Measurements from ENCODE around the gene TMEM128. TPM values are rescaled to one million over a fixed set of nuclear protein-coding genes. Genes with fewer than 3 reads are reported as not detected.
"Not testable (repeated sequence)": the region's sequence is repeated elsewhere in the genome, so short reads cannot be mapped to it uniquely, and the experiment has no call there.

The TMEM128 gene
- polyA plus RNA-seq, 1 donor (not counting 4 experiments of a cell fraction or from before 2014, with no cell fraction given) = 32.7 TPM

- Histone ChIP-seq H3K9me3 (ENCODE audit: control insufficient read depth, low read depth, low read length) (no peaks in the 10 kb centered on the region), H3K27ac (ENCODE audit: control insufficient read depth, insufficient read depth, low read length) (no peak overlapping the region), H3K9me1 (ENCODE audit: control insufficient read depth, extremely low read depth, insufficient read depth, low read length) (no peaks in the 10 kb centered on the region), H3K4me2 (ENCODE audit: control insufficient read depth, extremely low read depth, insufficient read depth, low read depth, low read length) (no peak overlapping the region), H3K4me1 (ENCODE audit: control insufficient read depth, extremely low read depth, insufficient read depth, low read length) (peaks cover 12% of the 10 kb centered on the region), H2AFZ (ENCODE audit: control insufficient read depth, low read length) (no peak overlapping the region), H3K36me3 (ENCODE audit: control insufficient read depth in 2 of 2, extremely low read depth in 1 of 2, insufficient read depth in 2 of 2, low read length in 2 of 2) (no peaks in the 10 kb centered on the region), H4K20me1 (ENCODE audit: control insufficient read depth, extremely low read depth, insufficient read depth, low read length) (no peaks in the 10 kb centered on the region), H3K27me3 (ENCODE audit: control insufficient read depth, extremely low read depth, insufficient read depth, low read length) (no peaks in the 10 kb centered on the region), H3K4me3 (ENCODE audit: control insufficient read depth in 2 of 3, extremely low read depth in 1 of 3, insufficient read depth in 2 of 3, low read depth in 1 of 3, low read length in 3 of 3) (no peak overlapping the region), H3K9ac (ENCODE audit: control insufficient read depth, extremely low read depth, insufficient read depth, low read length) (no peak overlapping the region), H3K79me2 (ENCODE audit: control insufficient read depth, insufficient read depth, low read length) (no peaks in the 10 kb centered on the region)
- DNase-seq (ENCODE audit: low read depth, low spot score) (no peak), FAIRE-seq (no peak)
- dilution Hi-C loops (cut with MboI; ENCODE audit: extremely low pct_ligation_motif_present, low sequenced_read_pairs) = no loop called here
- TF ChIP-seq EZH2 (IDR thresholded peaks at IDR 0.05; ENCODE audit: low read length) = no peak
- no peak for TF ChIP-seq CTCF (optimal IDR thresholded peaks at IDR 0.05 in 1 of 3, IDR thresholded peaks at IDR 0.05 in 1 of 3, conservative IDR thresholded peaks at IDR 0.05 in 1 of 3; ENCODE audit: extremely low read depth in 1 of 3, insufficient read depth in 2 of 3, low read length in 3 of 3)
These were observed 30.9 kb downstream of the TMEM128 start for GRCh38 chr4:4217113-4217512.

- H3K4me3 ChIP-seq (ENCODE audit: control insufficient read depth in 2 of 3, extremely low read depth in 1 of 3, insufficient read depth in 2 of 3, low read depth in 1 of 3, low read length in 3 of 3) = no peak overlapping the region
- H2AFZ ChIP-seq (ENCODE audit: control insufficient read depth, low read length) = no peak overlapping the region
- dilution Hi-C loops (cut with MboI; ENCODE audit: extremely low pct_ligation_motif_present, low sequenced_read_pairs) = no loop called here
- no peaks in the 10 kb centered on the region for H3K79me2 ChIP-seq (ENCODE audit: control insufficient read depth, insufficient read depth, low read length)
- H3K9me3 ChIP-seq (ENCODE audit: control insufficient read depth, low read depth, low read length) = no peaks in the 10 kb centered on the region
- DNase-seq (ENCODE audit: low read depth, low spot score) (peak; percentile 21), FAIRE-seq (peak; percentile 61)
- H3K36me3 ChIP-seq (ENCODE audit: control insufficient read depth in 2 of 2, extremely low read depth in 1 of 2, insufficient read depth in 2 of 2, low read length in 2 of 2) = no peaks in the 10 kb centered on the region
- H4K20me1 ChIP-seq (ENCODE audit: control insufficient read depth, extremely low read depth, insufficient read depth, low read length) = no peaks in the 10 kb centered on the region
- peaks cover 12% of the 10 kb centered on the region for H3K4me1 ChIP-seq (ENCODE audit: control insufficient read depth, extremely low read depth, insufficient read depth, low read length)
- no peak for TF ChIP-seq CTCF (optimal IDR thresholded peaks at IDR 0.05 in 1 of 3, IDR thresholded peaks at IDR 0.05 in 1 of 3, conservative IDR thresholded peaks at IDR 0.05 in 1 of 3; ENCODE audit: extremely low read depth in 1 of 3, insufficient read depth in 2 of 3, low read length in 3 of 3)
- TF ChIP-seq EZH2 (IDR thresholded peaks at IDR 0.05; ENCODE audit: low read length) = no peak
- H3K27ac ChIP-seq (ENCODE audit: control insufficient read depth, insufficient read depth, low read length) = no peak overlapping the region
- no peak overlapping the region for H3K4me2 ChIP-seq (ENCODE audit: control insufficient read depth, extremely low read depth, insufficient read depth, low read depth, low read length)
- no peaks in the 10 kb centered on the region for H3K27me3 ChIP-seq (ENCODE audit: control insufficient read depth, extremely low read depth, insufficient read depth, low read length)
- no peak overlapping the region for H3K9ac ChIP-seq (ENCODE audit: control insufficient read depth, extremely low read depth, insufficient read depth, low read length)
- H3K9me1 ChIP-seq (ENCODE audit: control insufficient read depth, extremely low read depth, insufficient read depth, low read length) = no peaks in the 10 kb centered on the region
These were observed 31.4 kb downstream of the TMEM128 start for GRCh38 chr4:4216648-4217047.

GRCh38 chr4:4213674-4214073, 34.3 kb downstream of the TMEM128 start:
- DNase-seq (ENCODE audit: low read depth, low spot score) = not testable (repeated sequence)

More at GRCh38 chr4:4213674-4214073, 34.3 kb downstream of the TMEM128 start:
- H4K20me1 ChIP-seq (ENCODE audit: control insufficient read depth, extremely low read depth, insufficient read depth, low read length); FAIRE-seq; H3K4me3 ChIP-seq (ENCODE audit: control insufficient read depth in 2 of 3, extremely low read depth in 1 of 3, insufficient read depth in 2 of 3, low read depth in 1 of 3, low read length in 3 of 3); H3K79me2 ChIP-seq (ENCODE audit: control insufficient read depth, insufficient read depth, low read length); H3K9me1 ChIP-seq (ENCODE audit: control insufficient read depth, extremely low read depth, insufficient read depth, low read length); H3K27ac ChIP-seq (ENCODE audit: control insufficient read depth, insufficient read depth, low read length); H3K4me2 ChIP-seq (ENCODE audit: control insufficient read depth, extremely low read depth, insufficient read depth, low read depth, low read length); dilution Hi-C loops (cut with MboI; ENCODE audit: extremely low pct_ligation_motif_present, low sequenced_read_pairs); H2AFZ ChIP-seq (ENCODE audit: control insufficient read depth, low read length); H3K9me3 ChIP-seq (ENCODE audit: control insufficient read depth, low read depth, low read length); H3K27me3 ChIP-seq (ENCODE audit: control insufficient read depth, extremely low read depth, insufficient read depth, low read length); H3K36me3 ChIP-seq (ENCODE audit: control insufficient read depth in 2 of 2, extremely low read depth in 1 of 2, insufficient read depth in 2 of 2, low read length in 2 of 2); H3K9ac ChIP-seq (ENCODE audit: control insufficient read depth, extremely low read depth, insufficient read depth, low read length): not testable (repeated sequence)
- H3K4me1 ChIP-seq (ENCODE audit: control insufficient read depth, extremely low read depth, insufficient read depth, low read length) = peaks cover 12% of the 10 kb centered on the region

Data from keratinocyte (primary cell).